Activated CD4-positive, alpha-beta T cell treated with anti-CD3 and anti-CD28 coated beads, Interleukin-2, amount 50 U/mL, for 48 hours (primary cell): ENCODE data around the gene MTA1.
A peak's percentile ranks its signal among the peaks of the same experiment; 100 is the strongest.

Source experiments
- DNase-seq, 2 experiments: peaks; one replicate each; pipeline ENCODE4 v3.0.0-alpha.2; 2020

Gene MTA1

DNA sequence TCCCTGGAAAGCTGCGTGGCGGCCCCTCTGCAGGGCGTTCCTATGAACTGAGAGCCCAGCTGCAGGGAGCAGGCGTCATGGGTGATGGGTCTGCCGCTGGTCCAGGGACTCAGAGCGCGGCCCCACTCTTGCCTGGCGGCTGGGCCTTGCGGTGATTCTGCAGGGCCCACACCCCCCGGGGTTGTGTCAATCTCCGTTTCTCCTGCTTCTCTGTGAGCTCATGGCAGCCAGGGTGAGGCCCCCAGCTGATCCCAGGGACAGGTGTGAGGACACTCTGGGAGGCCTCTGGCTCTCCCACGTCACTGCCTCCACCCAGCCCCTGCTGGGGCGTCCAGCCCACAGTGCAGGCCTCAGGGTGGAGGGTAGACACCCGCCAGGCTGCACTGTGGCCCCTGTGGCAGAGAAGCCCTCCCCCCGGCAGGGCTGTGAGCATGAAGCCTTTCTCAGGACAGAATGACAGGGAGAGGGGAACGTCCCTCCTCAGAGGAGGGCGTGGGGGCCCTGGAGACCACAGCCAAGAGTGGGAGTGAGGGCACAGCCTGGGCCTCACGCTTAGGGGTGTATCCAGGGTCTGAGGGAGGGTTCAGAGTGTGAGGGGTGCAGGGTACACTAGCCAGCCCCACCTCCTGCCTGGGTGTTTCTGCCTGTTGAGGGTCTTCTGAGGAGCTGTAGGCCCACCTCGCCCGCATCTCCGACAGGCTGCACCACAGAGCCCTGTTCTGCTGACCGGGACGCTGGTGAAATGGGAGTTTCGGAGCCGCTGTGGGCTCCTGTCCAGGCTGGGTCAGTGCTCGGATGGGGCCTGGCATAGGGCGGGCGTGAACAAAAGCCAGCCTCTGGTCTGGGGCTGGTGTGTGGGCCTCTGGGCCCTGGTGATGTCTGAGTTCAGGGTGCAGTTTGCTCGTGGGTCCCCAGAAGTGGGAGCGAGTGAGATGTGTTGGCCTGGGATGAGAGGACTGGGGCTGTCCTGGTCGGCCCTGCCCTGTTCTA, 28.3 kb downstream of the MTA1 start:
- DNase-seq, result no peak

DNA sequence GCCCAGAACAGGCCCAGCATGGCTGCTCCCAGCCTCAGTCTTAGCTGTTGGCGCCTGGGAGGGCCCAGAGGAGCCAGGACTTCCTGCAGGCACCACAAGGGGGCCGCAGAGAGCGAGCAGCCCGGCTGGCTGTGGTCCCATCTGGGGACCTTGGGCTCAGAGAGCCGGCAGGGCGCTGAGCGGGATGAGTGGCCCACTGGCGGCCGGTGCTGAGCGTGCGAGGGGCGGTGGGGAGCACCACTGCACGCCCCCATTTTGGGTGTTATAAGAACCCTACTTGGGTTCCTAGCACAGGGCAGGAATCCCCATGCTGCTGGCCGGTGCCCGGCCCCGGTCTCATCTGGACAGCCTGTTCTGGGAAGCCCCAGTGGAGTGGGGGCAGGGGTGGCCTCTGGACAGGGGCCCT, 29.1 kb downstream of the MTA1 start:
- DNase-seq, result peak; percentile 62 to 63

DNA sequence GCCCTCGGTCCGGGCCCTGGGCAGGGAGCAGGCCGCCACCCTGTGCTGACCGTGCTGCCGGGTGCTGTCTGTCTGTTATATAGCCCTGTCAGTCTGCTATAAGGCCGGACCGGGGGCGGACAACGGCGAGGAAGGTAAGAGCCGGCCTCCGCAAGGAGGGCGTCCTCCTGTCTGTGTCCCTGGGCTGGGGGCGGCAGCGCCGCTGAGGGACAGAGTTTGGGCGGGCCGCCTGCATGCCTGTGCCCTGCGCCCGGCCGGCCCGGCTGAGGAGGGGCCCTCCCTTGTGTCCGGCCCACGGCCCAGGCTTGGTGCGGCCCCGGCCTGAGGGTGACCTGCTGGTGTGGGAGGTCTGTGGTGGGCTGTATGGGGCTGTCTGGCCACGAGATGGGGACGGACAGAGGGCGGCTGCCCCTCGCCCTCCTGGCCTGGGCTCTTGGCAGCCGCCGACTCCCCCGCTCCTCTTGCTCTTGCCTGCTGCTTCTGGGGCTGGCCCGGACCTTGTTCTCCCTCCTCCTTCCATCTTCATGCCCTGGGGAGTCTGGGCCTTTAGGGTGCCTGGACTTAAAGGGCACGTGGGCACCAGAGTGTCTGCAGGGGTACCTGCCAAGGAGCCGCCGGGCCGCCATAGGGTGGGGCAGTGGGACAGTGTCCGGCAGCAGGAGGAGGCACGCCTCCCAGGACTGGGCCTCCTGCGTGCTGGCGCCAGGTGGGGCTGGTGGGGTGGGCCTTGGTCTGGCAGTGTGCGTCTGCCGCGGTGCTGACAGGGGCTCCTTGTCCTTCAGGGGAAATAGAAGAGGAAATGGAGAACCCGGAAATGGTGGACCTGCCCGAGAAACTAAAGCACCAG, 29.9 kb downstream of the MTA1 start:
- DNase-seq, result no peak

DNA sequence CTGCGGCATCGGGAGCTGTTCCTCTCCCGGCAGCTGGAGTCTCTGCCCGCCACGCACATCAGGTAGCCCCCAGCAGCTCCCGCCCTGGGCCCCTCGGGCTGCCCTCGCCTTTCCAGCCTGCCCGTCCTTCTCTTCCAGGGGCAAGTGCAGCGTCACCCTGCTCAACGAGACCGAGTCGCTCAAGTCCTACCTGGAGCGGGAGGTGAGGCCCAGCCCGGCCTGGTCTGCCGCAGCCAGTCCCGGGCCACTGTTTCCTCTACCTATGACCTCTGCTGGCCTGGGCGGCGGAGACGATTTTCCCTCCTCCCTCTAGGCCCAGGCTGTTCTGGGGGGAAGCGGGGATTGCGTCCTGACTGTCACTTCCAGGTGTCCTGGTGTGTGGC, 30.5 kb downstream of the MTA1 start:
- DNase-seq, result no peak

DNA sequence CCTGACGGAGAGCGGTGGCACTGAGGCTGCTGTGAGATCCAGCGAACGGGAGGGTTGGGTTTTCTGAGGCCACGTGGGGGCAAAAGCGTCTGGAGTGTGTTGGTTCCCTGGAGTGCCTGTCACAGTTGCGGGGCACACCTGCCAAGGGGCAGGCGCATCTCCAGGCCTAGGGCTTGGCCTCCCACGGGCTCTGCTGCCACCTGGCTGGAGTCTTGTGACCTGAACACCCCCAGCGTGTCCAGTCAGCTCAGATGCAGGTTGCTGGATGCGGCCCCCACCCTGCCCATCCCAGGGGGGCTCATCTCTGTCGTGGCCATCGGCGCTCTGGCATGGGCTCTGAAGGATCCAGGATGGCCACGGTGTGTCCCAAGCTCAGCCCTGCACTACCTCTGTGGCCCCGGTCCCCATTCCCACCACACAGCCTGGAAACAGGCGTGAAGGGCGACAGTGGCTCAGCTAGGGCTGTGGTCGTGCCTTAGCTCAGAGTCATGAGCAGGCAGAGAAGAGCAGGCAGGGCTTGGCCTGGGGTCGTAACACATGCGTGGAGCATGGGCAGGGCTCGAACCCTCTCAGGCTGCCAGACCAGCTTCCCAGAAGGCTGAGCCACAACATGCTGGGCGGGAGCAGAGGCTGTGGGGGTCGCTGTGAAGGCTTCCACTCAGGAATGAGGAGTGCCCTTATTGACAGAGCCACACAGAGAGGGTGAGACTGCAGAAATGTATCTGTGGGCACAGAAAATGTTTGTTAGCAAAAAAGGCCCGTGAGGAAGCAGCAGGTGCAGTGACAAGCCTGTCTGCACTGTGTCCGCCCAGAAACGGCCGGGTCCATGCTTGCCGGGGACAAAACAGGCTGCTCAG, 31.5 kb downstream of the MTA1 start:
- no peak for DNase-seq

DNA sequence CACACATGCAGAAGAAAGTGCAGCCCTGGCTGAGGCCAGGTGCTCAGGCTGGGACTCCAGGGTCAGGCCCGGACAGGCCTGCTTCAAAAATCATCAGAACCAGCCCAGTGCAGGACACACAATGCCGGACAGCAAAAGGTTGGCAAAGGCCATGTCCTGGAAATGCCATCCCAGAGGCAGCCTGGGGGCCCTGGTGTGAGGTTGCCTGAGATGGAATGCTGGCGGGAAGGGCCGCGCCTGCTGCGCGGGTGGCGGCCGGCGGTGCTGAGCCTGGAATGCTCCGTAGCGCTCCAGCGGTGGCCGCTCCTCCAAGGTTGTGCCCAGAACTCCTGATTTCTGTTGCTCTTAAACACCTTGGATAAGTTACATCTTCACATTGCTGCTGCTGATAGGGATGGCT, 33.3 kb downstream of the MTA1 start:
- no peak for DNase-seq

DNA sequence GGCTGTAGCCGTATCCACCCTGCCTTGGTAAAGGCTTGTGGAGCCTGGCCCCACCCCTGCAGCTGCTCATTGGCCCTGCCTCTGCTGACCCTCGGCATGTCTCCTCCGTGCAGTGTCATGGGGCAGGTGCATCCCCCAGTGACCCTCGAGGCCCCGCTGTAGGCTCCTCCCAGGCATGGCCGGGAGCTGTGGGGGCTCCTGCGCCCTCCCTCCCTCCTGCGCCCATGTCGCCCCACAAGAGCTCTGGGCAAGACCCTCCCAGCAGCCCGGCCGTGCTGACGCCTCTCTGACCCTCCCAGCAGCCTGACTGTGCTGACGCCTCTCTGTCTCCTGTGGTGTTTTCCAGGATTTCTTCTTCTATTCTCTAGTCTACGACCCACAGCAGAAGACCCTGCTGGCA, 34.2 kb downstream of the MTA1 start:
- no peak for DNase-seq

DNA sequence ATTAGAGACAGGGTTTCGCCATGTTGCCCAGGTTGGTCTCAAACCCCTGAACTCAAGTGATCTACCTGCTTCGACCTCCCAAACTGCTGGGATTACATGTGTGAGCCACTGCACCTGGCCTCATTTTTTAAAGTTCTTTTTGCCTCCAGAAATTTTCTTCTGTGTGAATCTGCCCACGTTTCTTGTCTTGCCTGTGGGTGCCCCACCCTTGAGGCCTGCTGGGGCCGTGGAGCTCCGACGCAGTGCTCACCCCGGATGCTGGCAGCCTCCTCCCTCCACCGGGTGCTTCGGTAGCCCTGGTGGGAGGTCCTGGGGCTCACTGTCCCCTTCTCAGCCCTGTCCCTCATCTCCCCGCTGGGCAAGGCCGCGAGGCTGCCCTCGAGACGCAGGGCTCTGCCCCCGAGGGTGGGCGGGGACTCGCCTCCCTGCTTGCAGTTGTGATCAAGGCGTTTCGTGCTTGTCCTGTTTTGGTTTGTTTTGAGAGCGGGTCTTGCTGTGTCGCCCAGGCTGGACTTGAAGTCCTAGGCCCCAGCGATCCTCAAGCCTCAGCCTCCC, 35.5 kb downstream of the MTA1 start:
- no peak for DNase-seq

DNA sequence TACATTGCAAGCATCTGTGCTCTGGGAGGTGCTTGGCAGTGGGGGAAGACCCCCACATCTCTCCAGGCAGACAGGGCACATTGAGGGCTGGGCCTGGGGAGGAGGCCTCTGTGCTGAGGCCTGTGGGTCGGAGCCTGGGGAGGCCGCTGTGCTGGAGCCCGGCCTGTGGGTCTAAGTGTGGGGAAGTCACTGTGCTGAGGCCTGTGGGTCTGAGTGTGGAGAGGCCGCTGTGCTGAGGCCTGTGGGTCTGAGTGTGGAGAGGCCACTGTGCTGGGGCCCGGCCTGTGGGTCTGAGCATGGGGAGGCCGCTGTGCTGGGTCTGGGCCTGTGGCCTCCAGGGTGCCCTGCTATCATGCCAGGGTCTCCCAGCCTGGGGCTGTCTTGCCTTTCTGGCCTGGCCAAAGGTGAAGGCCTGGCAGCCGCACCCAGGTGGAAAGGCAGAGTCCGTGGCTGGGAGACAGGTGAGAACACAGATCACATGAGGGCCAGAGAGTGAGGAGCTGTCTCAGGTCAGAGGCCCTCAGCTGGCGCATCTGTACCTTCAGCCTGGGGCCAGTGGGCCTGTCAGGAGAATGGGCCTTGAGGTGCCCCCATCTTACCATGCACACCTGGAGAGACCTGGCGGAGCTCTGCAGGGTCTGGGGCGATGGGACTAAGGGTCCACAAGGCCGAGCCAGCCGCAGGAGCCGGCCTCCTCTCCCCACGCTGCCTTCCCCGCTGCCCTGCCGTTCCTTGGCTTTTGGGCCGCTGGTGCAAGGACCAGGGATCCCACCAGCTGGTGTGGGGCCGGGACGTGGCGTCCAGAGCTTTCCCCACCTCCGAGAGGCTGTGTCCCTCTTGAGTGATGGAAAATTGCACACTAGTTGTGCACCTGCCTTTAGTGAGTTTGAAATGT, 36.4 kb downstream of the MTA1 start:
- no peak for DNase-seq

DNA sequence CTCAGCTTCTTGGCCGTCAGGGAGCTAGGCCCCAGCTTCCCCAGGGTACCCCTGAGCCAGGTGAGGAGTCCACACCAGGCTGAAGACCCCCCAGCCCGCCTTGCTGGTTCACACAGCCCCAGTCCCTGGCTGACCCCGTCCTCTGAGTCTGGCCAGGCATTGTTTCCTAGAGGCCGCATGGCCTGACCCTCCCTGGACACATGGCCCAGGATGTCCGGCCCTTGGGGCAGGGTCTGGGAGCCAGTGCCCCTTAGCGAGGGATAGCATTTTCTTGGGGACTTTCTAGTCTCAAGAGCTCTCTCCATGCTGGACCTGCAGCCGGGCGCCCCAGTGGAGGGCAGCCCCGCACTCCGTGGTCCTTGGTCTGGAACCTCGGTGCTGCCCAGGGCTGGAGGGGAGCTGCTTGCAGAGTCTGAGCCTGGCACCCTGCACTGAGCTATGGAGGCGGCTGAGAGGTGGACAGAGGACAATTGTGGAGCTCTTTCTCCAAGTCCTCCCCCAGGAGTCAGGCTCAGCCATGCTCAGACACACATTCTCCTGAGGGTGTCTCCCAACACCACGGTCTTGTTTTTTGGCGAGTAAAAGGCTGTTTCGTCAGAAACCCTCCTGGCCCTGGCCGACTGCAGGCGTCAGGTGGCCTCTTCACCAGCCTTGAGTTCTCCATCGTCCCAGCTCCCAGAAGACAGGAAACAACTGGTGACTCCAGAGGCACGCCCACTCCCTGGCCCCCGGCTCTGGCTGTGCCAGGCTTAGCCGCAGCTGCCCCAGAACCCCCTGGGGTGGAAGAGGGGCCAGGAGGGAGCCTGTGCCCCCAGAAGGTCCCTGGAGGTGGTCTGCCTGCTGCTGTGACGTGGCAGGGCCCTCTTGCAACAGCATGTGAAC, 37.4 kb downstream of the MTA1 start:
- no peak for DNase-seq

DNA sequence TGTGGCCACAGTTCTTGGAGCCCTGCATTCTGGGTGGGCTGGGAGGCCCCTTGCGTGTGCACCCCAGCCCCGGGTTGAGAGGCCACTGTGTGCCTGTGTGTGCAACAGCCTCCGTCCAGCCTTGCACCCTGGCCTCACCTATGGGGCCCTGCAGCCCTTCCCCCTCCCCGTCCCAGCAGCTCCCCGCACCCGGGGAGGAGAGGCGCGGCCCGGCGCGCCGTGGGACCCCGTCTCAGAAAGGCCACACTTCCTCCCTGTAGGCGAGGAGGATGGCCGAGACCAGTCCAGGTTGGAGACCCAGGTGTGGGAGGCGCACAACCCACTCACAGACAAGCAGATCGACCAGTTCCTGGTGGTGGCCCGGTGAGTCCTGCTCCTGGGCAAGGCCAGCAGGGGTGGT, 38.4 kb downstream of the MTA1 start:
- DNase-seq, result no peak

DNA sequence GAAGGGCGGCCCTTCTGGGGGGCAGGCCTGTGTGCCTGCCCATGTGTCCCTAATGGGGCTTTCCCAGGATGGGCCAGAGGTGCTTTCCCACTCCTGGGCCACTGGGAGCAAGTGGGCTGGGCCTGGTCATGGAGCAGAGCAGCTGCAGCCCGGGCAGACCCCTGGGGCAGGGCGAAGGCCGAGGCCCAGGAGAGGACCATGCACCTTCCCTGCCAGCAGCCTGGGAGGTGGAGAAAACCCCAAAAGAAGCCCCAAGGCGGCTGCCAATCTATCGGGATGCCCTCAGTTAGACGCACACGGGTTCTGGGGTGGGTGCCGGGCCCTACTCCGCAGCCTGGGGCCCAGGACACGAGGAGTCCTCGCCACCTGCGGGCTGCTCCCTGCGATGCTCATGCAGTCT, 38.9 kb downstream of the MTA1 start:
- DNase-seq, result no peak

DNA sequence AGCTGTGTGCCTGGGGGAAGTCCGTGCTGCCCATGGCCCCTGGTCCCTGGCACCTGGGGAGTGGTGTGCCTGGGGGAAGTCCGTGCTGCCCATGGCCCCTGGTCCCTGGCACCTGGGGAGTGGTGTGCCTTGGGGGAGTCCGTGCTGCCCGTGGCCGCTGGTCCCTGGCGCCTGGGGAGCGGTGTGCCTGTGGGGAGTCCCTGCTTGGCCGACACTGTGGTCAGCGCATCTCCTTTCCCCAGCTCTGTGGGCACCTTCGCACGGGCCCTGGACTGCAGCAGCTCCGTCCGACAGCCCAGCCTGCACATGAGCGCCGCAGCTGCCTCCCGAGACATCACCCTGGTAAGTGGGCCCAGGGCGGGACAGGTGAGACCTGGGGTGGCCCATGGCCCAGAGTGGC, 40.5 kb downstream of the MTA1 start:
- no peak for DNase-seq

DNA sequence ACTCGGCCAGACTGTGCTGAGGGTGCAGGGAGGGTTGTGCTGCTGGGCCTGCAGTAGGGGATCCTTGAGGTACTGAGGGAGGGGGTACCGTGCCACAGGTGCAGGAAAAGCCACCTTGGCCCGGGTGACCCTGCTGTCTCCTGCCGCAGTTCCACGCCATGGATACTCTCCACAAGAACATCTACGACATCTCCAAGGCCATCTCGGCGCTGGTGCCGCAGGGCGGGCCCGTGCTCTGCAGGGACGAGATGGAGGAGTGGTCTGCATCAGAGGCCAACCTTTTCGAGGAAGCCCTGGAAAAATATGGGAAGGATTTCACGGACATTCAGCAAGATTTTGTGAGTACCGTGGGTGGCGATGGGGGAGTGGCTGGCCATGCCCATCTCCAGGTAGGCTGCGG, 41.0 kb downstream of the MTA1 start:
- no peak for DNase-seq

DNA sequence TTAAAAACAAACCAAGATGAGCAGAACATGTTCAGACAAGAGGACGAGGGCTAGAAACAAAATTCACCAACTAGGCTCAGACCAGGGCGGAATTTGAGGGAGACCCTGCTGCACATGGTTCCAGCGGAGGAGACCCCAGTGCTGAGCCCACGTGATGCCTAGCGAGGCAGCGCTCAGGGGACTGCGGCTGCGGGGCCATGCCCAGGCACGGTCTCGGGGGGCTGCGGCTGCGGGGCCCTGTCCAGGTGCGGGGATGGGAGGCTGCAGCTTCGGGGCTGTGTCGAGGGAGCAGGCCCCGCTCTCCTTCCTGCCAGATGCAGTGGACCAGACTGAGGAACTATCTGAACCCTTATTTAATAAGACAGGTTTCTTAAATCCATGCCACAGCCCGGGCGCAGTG, 42.3 kb downstream of the MTA1 start:
- no peak for DNase-seq

DNA sequence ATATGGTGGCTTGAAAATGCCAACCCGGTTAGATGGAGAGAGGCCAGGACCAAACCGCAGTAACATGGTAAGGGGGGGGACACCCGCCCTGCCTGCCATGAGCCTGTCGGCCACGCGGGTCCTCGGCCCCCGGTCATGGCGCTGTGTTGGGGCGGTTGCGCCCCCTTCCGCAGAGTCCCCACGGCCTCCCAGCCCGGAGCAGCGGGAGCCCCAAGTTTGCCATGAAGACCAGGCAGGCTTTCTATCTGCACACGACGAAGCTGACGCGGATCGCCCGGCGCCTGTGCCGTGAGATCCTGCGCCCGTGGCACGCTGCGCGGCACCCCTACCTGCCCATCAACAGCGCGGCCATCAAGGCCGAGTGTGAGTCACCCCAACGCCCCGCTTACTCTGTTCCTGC, 44.9 kb downstream of the MTA1 start:
- no peak for DNase-seq

DNA sequence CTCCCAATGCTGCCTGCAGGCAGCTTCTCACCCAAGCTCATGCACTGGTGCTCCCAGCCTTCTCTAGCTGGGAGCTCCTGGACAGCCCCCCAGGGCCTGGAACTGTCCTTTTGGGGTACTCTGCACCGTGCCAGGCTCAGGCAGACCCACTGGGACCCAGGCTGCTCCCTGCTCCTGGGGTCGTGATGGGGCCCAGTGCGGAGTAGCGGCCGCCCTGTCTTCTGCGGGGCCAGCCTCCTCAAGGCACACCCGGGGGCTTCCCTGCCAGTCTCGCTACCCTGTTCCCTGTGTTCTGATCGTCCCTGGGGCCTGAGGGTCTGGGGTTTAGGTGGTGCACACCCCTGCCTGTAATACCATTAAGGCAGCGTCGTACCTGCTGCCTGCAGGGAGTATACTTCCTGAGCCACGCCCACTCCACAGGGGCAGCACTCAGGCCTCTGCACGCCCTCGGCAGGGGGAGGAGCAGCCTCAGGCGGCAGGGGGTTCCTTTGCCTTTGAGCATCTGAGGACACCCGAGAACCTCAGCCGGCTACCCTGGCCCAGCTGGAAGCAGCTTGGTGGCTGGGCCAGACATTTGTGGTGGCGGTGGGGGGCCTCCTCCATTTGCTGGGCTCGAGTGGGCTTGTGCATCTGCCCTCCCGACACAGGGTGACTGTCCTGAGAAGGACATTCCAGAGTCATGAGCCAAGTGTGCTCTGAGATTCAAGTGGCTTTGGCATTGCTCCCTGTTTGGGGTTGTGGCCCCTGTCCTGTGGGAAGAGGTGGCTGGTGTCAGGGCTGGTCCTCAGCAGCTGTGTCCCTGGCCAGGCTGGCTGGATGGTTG, 45.8 kb downstream of the MTA1 start:
- no peak for DNase-seq

DNA sequence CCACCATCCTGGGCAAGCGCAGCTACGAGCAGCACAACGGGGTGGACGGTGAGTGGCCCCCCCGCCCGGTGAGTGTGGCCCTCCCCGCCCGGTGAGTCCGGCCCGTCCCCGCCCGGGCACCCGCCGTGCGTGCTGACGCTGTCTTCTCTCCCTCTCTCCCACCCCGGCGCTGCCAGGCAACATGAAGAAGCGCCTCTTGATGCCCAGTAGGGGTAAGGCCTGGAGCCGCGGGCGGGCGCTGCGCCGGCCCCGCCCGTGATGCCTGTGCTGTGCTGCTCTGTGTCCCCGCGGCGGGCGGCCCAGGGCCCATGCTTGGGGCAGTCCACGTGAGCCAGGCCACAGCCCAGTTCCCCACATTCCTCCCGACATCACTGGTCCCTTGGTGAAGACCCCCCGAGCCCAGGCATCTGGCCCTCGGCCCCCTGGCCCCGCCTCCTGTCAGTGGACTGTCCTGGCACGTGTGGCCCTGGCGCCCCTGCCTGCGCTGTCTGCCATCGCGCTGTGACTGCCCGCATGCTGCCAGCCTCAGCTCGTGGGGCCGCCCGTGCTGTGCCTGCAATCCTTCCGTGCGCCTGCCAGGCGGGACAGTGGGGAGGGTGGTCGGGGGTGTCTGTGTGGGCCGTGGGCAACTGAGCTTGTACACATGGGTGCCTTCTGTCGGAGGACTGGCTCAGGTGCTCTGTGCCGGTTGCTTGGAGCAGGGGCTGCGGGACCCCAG, 47.1 kb downstream of the MTA1 start:
- no peak for DNase-seq
